Cerebellar cortex (tissue), 1 donor: ENCODE measurements around the gene PRRT3.

Experiments
- DNase-seq: peaks from one replicate; pipeline ENCODE4 v3.0.0-alpha.2; 2015; ENCODE audit warnings: low spot score

PRRT3 gene

GRCh38 chr3:9951962-9952805 lies at the start of gene PRRT3:
TSS of gene PRRT3 (minus strand) at chr3:9952408. CDS start at chr3:9950115, 2,293 bp downstream.
- DNase-seq: peak; percentile 65

GRCh38 chr3:10000686-10001085 lies 48.5 kb upstream of the PRRT3 start:
- DNase-seq: no peak

GRCh38 chr3:9994086-9994844 lies 42.1 kb upstream of the PRRT3 start:
- no peak for DNase-seq

- no peak for DNase-seq
Measured at GRCh38 chr3:9986230-9986725, 34.1 kb upstream of the PRRT3 start.

GRCh38 chr3:9980251-9980650 lies 28.0 kb upstream of the PRRT3 start:
- no peak for DNase-seq

- DNase-seq: no peak
Measured at GRCh38 chr3:9978710-9979305, 26.6 kb upstream of the PRRT3 start.

GRCh38 chr3:9976721-9977709 lies 24.8 kb upstream of the PRRT3 start:
- no peak for DNase-seq

- no peak for DNase-seq
Measured at GRCh38 chr3:9970020-9970652, 17.9 kb upstream of the PRRT3 start.

- no peak for DNase-seq
Measured at GRCh38 chr3:9969632-9970019, 17.4 kb upstream of the PRRT3 start.

GRCh38 chr3:9966841-9967240 lies 14.6 kb upstream of the PRRT3 start:
- no peak for DNase-seq

- no peak for DNase-seq
Measured at GRCh38 chr3:9965200-9965875, 13.1 kb upstream of the PRRT3 start.

- DNase-seq: no peak
Measured at GRCh38 chr3:9957214-9957613, 5.0 kb upstream of the PRRT3 start.

GRCh38 chr3:9955611-9956352 lies 3.6 kb upstream of the PRRT3 start:
- DNase-seq: no peak

GRCh38 chr3:9955067-9955502 lies 2.9 kb upstream of the PRRT3 start:
- DNase-seq: no peak

GRCh38 chr3:9951598-9951961 lies 628 bp downstream of the PRRT3 start:
- no peak for DNase-seq

- DNase-seq: no peak
Measured at GRCh38 chr3:9951126-9951525, 1.1 kb downstream of the PRRT3 start.

- DNase-seq: no peak
Measured at GRCh38 chr3:9949626-9950025, 2.6 kb downstream of the PRRT3 start.

GRCh38 chr3:9949115-9949514 lies 3.1 kb downstream of the PRRT3 start:
- no peak for DNase-seq

GRCh38 chr3:9948586-9948985 lies 3.6 kb downstream of the PRRT3 start:
- DNase-seq: no peak
